Measurements from ENCODE around the gene MGST2. TPM values are rescaled to one million over a fixed set of nuclear protein-coding genes. Genes with fewer than 3 reads are reported as not detected.

Gene MGST2
- total RNA-seq, 3 donors from 2014 or later = 64.3 to 134 (median 119) TPM

DNA sequence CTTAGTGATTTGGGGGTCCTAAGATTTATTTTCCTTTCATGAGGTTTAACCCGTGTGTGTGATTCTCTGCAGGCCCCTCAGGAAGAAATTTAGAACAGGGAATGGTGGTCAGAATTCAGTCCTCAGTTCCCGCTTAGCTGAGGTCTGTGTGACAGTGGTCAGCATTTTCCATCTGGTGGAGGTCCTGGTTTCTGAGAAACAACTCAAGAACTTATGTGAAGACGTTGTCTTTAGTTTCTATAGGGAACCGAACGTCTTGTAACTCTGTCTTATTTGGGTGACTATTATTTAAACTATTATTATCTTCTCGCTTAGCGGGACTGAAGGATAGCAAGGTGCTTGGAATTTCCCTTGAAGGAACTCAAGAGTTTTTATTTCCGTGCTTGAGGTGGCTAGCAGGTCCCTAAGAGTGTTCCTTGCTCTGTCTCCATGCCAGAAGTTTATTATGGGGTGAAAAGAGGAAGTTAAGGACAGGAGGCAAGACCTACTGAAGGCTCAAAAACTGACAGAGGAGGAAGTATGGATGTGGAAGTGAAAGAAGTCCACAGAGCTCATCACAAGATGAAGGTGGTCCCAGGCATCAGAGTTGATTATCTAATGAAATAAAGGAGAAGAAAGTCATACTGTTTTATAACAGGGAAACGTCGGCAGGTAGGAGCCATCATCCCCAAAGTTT, 9.4 kb downstream of the MGST2 start:
- Histone ChIP-seq H3K9me3 (no peaks in the 10 kb centered on the region), H3K4me3 (no peak overlapping the region), H3K36me3 (ENCODE audit: low read depth) (no peaks in the 10 kb centered on the region), H3K4me1 (ENCODE audit: low read depth) (no peaks in the 10 kb centered on the region)
- DNase-seq (no peak), ATAC-seq (peak; percentile 64)
- TF ChIP-seq, protein P1, sequence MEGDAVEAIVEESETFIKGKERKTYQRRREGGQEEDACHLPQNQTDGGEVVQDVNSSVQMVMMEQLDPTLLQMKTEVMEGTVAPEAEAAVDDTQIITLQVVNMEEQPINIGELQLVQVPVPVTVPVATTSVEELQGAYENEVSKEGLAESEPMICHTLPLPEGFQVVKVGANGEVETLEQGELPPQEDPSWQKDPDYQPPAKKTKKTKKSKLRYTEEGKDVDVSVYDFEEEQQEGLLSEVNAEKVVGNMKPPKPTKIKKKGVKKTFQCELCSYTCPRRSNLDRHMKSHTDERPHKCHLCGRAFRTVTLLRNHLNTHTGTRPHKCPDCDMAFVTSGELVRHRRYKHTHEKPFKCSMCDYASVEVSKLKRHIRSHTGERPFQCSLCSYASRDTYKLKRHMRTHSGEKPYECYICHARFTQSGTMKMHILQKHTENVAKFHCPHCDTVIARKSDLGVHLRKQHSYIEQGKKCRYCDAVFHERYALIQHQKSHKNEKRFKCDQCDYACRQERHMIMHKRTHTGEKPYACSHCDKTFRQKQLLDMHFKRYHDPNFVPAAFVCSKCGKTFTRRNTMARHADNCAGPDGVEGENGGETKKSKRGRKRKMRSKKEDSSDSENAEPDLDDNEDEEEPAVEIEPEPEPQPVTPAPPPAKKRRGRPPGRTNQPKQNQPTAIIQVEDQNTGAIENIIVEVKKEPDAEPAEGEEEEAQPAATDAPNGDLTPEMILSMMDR (IDR thresholded peaks at IDR 0.05) = no peak
- intact Hi-C loops (cut with DNase I, micrococcal nuclease) = no loop called here

DNA sequence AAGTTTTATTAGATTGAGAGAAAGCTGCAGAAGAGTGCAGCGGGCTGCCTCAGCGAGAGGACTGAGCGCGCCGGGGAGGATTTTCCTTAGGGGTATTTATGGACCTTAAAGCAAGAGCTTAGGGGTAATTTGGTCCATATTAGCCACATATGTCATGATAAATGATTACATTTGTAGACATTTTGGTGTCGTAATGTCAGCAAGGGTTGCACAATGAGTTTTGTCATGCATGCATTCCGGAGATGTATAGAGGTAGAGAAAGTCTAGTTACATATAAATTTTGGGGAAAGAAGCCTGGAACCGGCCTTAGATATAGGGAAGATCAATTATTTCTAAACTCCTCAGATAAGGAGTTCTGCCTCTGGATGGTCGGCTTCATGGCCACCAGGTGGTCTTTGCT, 10.0 kb downstream of the MGST2 start:
- Histone ChIP-seq H3K4me1 (ENCODE audit: low read depth) (no peaks in the 10 kb centered on the region), H3K4me3 (no peak overlapping the region), H3K9me3 (no peaks in the 10 kb centered on the region), H3K36me3 (ENCODE audit: low read depth) (no peaks in the 10 kb centered on the region)
- TF ChIP-seq, protein P1 (IDR thresholded peaks at IDR 0.05) = no peak
- no peak for ATAC-seq
- intact Hi-C loops (cut with DNase I, micrococcal nuclease) = no loop called here
- DNase-seq = no peak

DNA sequence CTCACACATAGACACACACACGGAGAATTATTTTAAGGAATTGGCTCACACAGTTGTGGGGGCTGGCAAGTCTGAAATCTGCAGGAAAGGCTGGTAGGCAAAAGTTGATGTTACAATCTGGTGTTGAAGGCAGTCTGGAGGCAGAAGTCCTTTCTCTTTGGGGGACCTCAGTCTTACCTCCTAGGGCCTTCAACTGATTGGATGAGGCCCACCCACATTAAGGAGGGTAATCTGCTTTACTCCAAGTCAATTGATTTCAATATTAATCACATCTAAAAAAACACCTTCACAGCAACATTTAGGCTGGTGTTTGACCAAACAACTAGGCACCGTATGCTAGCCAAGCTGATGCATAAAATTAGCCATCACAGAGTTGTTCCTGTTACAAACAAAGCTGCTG, 10.7 kb downstream of the MGST2 start:
- no peak for ATAC-seq
- intact Hi-C loops (cut with DNase I, micrococcal nuclease) = no loop called here
- no peaks in the 10 kb centered on the region for H3K36me3 ChIP-seq (ENCODE audit: low read depth)

GRCh38 chr4:139676913-139677585, 11.4 kb downstream of the MGST2 start:
- ATAC-seq (no peak), DNase-seq (no peak)
- TF ChIP-seq, protein P1 (IDR thresholded peaks at IDR 0.05) = no peak
- Histone ChIP-seq H3K4me3 (no peak overlapping the region), H3K36me3 (ENCODE audit: low read depth) (no peaks in the 10 kb centered on the region), H3K9me3 (no peaks in the 10 kb centered on the region), H3K4me1 (ENCODE audit: low read depth) (no peaks in the 10 kb centered on the region)
- intact Hi-C loops (cut with DNase I, micrococcal nuclease) = no loop called here

More for the DNA sequence above, 10.7 kb downstream of the MGST2 start:
- no peak overlapping the region for H3K4me3 ChIP-seq
- DNase-seq = no peak
- TF ChIP-seq, protein P1 (IDR thresholded peaks at IDR 0.05) = no peak
- no peaks in the 10 kb centered on the region for H3K4me1 ChIP-seq (ENCODE audit: low read depth)
- H3K9me3 ChIP-seq = no peaks in the 10 kb centered on the region

DNA sequence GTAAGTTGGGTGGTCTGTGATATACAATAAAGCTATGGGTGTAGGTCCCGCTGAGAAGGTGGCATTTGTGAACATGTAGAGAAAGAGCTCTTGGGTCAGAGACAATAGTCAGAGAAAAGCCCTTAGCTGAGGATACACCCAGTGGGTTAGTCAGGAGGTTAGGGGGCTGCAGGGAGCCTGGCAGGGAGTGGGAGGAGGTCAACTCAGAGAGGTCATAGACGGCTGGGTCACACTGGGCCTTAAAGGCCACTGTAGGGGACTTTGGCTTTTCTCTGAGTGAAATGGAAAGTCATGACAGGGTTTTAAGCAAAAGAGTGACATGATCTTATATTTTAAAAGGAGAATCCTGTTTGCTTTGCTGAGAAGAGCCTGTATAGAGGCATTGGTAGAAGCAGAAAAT, 16.7 kb downstream of the MGST2 start:
- H3K9me3 ChIP-seq = no peaks in the 10 kb centered on the region
- H3K4me3 ChIP-seq = no peak overlapping the region
- no peaks in the 10 kb centered on the region for H3K36me3 ChIP-seq (ENCODE audit: low read depth)
- intact Hi-C loops (cut with DNase I, micrococcal nuclease) = no loop called here
- peaks cover 24% of the 10 kb centered on the region for H3K4me1 ChIP-seq (ENCODE audit: low read depth)
- TF ChIP-seq, protein P1 (IDR thresholded peaks at IDR 0.05) = no peak
- no peak for DNase-seq
- no peak for ATAC-seq
